ENCODE data around the gene PRSS33. TPM values are rescaled to one million over a fixed set of nuclear protein-coding genes. Genes with fewer than 3 reads are reported as not detected.
A peak's percentile ranks its signal among the peaks of the same experiment; 100 is the strongest.

Gene PRSS33
- polyA plus RNA-seq, 5 donors: 0.18 to 0.46 (median 0.22) TPM

DNA sequence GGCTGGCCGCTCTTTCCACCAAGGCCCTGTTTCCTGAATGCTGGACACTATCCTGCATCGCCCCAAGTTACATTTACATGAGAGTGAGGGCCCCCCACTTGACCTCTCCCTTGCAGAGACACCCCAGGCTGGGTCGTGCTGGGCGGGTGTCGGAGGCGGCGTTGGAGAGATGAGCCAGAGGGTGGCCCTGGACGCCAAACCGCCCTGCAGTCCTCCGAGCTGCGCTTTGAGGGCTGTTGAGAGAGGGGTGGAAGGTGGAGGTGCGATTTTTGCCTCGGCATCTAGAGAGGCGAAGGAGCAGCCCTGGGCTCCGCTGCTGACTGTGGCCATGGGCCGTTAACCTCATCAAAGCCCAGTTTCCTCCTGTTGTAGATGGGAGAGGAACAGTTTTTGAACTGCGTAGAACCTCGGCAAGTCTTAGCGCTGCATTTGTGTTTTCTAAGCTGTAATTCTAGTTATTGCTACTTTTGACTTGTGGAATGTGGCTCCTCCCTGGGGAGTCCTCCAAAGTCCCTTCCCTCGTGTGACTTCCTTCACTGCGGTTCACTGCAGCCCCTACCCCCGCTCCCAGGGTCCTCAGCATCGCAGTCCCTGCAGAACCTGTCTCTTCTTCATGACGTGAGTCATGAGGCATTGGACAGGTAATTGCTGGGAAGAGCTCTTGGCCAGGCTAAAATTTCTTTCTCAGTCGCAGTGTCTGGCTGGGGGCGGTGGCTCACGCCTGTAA lies 9.3 kb downstream of the PRSS33 start:
- DNase-seq: peak; percentile 16 to 31

DNA sequence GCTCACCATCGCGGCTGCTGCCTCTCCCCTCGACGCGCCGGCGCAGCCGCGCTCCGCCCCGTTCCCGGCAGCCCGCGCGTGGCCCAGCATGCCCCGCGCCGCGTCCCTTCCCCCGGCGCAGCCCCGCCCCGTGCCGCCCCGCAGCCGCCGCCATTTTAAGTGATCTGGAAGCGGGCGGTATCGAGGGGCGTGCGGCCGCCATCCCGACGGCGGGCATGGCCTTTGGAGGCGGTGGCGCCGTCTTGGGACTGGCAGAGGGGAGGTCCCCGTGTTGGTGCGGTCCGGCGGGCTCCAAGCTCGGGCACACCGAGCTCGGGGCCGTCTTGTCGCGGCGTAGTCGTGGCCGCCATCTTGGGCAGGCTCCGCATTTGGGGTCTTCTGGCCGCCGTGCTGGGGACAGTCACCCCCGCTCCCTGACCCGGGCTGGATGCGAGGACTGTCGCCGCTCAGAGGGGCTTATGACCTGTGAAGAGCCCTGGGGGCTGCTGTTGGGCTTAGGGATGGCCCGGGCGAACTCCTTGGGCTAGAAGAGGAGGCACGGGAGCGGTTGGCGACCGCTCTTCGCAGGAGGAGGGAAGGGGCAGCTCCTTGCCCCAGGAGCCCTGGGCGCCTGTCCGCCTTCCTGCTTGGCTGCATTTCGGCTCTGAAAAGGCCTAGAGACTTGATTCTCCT lies 10.0 kb downstream of the PRSS33 start, which contains the start of gene ELOB:
ELOB (minus strand) TSS at position 50 of the 672 bp plus-strand sequence; CDS start at position 9, 41 bp downstream.
- DNase-seq: peak; percentile 88 to 90

DNA sequence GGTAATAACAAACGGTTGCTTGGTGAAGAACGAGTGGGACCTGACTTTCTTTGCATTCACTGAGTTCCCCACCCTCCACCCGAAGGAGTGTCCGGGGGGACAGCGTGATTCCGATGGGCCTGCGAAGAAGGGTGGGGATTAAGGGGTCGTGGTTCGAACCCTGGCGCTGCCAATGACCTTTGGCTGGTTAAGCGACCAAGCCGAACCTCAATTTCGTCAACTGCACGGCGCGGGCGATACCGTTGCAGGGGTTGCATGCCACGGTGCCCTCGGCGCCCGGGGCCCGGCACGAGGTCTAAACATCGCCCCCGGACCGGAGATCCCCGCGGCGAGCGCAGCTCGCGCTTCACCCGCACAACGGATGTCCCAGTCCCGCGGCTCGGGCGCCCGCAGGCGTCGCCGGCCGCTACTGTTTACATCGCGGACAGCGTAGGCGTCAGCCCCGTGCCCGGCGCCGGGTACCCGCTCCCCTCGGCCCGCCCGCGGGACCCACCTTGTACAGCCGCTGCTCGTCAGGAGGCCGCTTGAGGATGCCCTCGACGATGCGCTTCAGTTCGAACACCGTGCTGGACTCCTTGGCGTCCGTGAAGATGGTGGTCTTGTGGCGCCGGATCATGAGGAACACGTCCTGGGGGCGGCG lies 10.7 kb downstream of the PRSS33 start:
- peak in 1 of 2 donors; percentile 19 for DNase-seq

- DNase-seq: no peak
These were observed 11.4 kb downstream of the PRSS33 start for GRCh38 chr16:2775765-2776499.

DNA sequence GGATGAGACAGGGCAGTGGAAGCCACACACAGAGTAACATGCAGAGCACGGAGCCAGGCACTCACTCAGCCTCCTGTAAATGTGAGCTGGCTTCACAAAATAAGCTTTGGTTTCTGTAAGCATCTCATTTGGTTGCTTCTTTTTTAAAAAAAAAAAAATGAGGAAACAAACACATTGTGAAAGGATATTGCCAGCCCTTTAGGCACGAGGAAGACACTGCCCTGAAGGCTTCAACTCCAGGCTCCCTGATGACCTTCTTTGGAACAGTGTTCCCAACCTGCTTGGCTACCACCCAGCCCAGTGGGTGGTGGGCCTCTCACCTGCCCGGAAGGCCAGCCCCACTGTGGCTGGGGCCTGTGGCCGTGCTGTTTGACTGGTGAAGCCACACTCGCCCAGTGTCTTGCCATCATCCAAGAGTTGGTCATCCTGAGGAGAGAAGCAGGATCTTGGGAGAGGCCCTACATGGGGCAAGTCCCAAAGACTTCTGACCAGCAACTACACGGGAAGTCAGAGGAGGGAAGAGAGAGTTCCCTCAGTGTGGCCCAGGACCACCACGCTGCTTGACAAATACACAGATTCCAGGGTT lies 12.1 kb downstream of the PRSS33 start:
- DNase-seq: no peak

DNA sequence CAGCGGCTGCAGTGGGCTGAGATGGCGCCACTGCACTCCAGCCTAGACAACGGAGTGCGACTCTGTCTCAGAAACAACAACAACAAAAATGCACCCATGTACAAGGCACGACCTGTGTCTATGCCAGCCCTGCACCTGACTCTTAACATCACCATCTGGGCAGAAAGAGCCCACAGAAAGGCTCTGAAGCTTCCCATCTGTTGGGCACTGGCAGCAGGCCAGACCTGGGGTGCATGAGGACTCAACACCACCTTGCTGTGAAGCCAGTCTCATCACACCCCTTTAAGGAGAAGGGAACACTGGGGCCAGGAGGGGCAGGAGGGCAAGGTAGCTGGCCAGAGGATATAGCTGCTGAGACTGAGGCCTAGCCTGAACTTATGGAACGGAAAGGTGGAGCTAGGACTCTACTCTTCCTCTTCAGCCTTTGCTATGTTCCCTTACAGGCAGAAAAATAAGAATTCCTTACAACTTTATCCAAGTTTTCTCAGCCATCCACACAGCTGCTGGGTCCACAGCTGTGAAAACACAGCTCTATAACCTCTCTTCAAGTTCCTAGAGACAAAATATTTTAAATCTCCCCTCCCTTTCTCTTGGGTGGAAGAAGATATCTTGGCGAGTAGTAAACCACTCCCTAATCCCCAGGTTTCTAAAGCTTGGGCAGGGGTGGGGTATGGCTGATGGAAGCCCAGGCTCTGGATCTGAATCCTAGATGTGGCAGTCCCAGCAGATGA lies 13.0 kb downstream of the PRSS33 start:
- DNase-seq: no peak

DNA sequence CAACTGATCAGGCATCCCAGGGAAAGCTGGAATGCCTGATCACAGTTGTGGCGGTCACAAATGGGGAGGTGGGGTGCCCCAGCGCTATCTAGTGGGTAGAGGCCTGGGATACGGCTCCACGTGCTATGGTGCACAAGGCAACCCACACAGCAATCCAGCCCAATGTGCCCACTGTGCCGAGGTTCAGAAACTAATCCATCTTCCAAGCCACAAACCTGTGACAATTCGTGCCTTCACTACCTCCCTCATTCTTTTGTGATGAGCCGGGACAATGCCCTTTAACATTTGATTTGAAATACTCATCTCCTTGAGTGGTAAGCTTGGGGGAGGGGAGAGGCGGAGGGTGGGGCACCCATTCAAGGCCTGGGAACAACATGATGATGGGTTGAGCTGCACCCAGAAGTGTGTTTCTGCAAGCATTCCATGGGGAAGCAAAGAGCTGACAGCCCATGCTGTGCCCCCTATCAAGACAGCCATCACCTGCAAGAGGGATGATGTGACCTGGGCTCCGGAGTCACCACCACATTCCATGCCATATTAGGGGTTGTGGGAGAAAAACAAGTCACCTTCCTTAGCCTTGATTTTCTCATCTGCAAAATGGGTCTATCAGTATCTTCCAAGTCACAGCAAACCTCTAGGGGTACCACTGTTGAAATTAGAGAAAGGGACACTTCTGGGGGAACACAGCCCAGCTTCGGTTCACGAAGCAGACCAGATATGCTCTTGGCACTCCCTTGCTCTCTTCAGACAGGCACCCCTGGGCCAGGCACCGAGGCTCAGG lies 14.0 kb downstream of the PRSS33 start:
- no peak for DNase-seq

- no peak for DNase-seq
These were observed 15.6 kb downstream of the PRSS33 start for GRCh38 chr16:2771496-2772402.

DNA sequence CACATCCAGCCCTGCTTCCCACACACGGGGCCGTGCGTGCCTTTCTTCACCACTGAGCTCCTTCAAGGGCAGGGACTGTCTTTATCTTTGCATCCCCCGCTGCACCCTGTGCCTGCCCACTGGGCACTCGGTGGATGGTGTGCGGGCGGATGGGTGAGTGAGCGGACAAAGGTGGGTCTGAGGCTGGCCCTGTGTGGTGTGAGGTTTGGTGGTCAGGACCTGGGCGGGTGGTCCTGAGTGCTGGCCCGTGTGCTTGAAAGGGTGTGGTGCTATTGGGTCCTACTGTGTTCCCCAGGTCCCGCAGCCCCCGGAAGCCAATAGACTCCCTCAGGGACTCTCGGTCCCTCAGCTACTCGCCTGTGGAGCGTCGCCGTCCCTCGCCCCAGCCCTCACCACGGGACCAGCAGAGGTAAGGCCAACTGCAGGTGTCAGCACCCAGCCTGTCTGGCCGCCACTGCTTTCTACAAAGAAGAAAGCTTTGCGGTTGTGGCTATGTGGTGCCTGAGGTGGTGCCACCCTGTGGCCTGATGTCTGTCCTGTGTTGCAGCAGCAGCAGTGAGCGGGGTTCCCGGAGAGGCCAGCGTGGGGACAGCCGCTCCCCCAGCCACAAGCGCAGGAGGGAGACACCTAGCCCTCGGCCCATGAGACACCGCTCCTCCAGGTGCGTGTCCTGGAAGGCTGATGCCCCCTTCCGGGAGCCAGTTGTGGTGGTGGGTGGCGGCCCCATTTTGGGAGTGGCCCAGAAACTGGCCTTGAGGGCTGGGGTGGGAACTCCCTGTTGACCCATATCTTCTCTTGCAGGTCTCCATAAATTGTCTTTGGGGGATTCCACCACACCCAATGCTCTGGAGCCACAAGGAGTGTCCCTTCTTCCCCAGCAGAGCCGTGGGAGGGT lies 17.1 kb downstream of the PRSS33 start:
- no peak for DNase-seq

GRCh38 chr16:2769675-2770056 lies 17.7 kb downstream of the PRSS33 start:
- DNase-seq: no peak

DNA sequence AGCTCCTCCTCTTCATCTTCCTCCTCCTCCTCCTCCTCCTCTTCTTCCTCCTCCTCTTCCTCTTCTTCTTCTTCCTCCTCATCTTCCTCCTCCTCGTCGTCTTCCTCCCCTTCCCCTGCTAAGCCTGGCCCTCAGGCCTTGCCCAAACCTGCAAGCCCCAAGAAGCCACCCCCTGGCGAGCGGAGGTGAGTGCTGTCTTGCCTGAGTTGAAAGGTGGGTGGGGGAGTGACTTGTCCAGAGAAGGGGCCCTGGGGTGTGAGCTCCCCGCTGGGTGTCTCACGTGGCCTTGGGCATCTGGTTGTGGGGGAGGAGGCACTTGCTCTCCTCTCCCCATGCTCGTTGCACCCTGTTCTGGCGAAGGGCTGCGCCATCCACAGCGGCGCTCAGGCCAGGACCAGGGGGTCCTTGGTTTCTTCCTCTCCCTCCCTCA lies 18.2 kb downstream of the PRSS33 start:
- no peak for DNase-seq

DNA sequence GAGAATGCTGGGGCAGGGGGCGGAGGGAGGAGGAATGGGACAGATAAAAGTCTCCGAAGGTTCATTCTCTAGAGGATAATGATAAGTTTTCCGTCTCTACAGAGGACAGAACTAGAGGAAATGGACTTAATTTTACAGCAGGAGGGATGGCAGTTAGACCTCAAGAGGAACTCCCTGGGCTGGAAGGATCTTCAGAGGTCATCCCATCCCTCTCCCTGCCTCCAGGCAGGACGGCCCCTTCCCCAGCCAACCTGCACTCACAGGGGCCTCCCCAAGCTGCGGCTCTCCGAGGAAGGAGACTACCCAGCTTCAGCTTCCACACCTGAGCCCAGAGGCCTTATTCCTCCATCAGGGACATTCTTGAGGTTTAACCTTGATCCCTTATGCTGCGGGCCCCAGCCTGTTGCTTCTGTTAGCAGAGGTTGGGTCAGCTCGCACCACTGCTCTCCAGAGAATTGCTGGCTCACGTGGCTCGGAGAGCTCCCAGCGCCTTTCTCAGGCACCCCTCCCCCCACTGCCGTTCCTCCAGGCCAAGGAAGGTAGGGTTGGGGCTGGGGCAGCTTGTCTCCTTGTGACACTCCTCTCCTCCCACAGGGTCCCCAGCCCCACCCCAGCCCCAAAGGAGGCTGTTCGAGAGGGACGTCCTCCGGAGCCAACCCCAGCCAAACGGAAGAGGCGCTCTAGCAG lies 18.8 kb downstream of the PRSS33 start:
- no peak for DNase-seq

GRCh38 chr16:2767891-2768290 lies 19.5 kb downstream of the PRSS33 start:
- no peak for DNase-seq

GRCh38 chr16:2767140-2767731 lies 20.1 kb downstream of the PRSS33 start:
- no peak for DNase-seq

GRCh38 chr16:2766430-2767139 lies 20.8 kb downstream of the PRSS33 start:
- DNase-seq: no peak

All from right lung (tissue), 5 donors.